ENCODE measurements around the gene HSD3B2. TPM values are rescaled to one million over a fixed set of nuclear protein-coding genes. Genes with fewer than 3 reads are reported as not detected.

HSD3B2 gene
- total and polyA plus RNA-seq, 2 of the 8 experiments (the other 6 are each of a cell fraction or from before 2014, with no cell fraction given) = not detected

GRCh38 chr1:119422631-119423030 is 7.7 kb downstream of the HSD3B2 start (continued):
- TF ChIP-seq E2F6 (IDR thresholded peaks at IDR 0.05) = no peak
- TF ChIP-seq POU5F1 (IDR thresholded peaks at IDR 0.05; ENCODE audit: low read depth, low read length) = no peak
- no peak for TF ChIP-seq RFX5 (IDR thresholded peaks at IDR 0.05; ENCODE audit: borderline replicate concordance, low read depth, low read length)

Data from H1 (cell line).